GM13976 (cell line): Measurements from ENCODE around the gene IL13.
A peak's percentile ranks its signal among the peaks of the same experiment; 100 is the strongest.

ENCODE experiments used
- DNase-seq: peaks from one replicate; pipeline ENCODE4 v3.0.0; 2012; ENCODE audit warnings: low spot score
- in situ Hi-C: fragments of 300-500 bp; cut with MboI; formaldehyde crosslinking; loops from one replicate; pipeline ENCODE4 v1.12.0; 2022; ENCODE audit warnings: low sequenced_read_pairs, mixed read lengths, inconsistent platforms; ENCODE audit not compliant: unreplicated experiment
- TF ChIP-seq, protein P1 (sequence below): IDR thresholded peaks from 2 replicates; pipeline ENCODE4 v1.5.1; 2012; ENCODE audit warnings: borderline replicate concordance, mild to moderate bottlenecking; ENCODE audit not compliant: insufficient read depth; ENCODE audit errors: extremely low read depth, missing control alignments, control extremely low read depth

Gene IL13

DNA sequence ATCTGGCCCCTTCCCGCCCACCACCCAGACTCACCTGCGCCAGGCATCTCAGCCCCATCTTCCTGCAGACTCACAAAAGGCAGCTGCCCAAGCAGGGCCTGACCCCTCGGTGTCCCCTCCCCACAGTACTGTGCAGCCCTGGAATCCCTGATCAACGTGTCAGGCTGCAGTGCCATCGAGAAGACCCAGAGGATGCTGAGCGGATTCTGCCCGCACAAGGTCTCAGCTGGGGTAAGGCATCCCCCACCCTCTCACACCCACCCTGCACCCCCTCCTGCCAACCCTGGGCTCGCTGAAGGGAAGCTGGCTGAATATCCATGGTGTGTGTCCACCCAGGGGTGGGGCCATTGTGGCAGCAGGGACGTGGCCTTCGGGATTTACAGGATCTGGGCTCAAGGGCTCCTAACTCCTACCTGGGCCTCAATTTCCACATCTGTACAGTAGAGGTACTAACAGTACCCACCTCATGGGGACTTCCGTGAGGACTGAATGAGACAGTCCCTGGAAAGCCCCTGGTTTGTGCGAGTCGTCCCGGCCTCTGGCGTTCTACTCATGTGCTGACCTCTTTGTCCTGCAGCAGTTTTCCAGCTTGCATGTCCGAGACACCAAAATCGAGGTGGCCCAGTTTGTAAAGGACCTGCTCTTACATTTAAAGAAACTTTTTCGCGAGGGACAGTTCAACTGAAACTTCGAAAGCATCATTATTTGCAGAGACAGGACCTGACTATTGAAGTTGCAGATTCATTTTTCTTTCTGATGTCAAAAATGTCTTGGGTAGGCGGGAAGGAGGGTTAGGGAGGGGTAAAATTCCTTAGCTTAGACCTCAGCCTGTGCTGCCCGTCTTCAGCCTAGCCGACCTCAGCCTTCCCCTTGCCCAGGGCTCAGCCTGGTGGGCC lies 1.9 kb downstream of the IL13 start:
- DNase-seq: no peak
- TF ChIP-seq, protein P1, sequence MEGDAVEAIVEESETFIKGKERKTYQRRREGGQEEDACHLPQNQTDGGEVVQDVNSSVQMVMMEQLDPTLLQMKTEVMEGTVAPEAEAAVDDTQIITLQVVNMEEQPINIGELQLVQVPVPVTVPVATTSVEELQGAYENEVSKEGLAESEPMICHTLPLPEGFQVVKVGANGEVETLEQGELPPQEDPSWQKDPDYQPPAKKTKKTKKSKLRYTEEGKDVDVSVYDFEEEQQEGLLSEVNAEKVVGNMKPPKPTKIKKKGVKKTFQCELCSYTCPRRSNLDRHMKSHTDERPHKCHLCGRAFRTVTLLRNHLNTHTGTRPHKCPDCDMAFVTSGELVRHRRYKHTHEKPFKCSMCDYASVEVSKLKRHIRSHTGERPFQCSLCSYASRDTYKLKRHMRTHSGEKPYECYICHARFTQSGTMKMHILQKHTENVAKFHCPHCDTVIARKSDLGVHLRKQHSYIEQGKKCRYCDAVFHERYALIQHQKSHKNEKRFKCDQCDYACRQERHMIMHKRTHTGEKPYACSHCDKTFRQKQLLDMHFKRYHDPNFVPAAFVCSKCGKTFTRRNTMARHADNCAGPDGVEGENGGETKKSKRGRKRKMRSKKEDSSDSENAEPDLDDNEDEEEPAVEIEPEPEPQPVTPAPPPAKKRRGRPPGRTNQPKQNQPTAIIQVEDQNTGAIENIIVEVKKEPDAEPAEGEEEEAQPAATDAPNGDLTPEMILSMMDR: no peak
- in situ Hi-C loops: no loop called here

DNA sequence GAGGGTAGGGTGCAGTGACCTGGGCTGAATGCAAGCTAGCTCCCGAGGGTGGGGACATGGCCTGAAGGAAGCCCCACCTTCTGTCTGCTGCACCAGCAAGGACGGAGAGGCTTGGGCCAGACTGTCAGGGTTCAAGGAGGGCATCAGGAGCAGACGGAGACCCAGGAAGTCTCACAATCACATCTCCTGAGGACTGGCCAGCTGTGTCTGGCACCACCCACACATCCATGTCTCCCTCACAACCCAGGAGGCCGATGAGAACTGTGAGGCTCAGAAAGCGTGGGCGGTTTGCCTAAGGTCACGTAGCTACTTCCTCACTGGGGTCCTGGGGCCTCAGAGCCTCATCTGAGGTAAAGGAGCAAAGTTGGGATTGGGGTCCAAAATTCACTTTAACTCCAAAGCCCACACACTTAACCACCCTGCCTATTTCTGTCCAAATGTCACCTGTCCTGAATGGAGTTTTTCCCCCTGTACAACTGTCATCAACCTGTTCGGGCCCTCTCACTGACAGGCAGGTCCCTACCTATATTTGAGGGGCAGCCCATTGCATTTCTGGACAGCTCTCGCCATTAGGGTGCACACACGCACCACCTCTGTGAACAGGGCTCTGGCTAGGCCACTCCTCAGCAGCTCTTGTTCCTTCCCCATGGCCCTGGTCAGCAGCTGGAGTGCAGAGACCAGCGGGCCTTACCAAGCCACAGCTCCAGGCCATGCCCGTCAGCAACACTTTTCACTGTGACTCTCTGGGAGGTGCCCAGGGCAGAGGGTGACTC lies 3.4 kb downstream of the IL13 start:
- in situ Hi-C loops: no loop called here
- DNase-seq: peak; percentile 75
- TF ChIP-seq, protein P1: peak; percentile 17

DNA sequence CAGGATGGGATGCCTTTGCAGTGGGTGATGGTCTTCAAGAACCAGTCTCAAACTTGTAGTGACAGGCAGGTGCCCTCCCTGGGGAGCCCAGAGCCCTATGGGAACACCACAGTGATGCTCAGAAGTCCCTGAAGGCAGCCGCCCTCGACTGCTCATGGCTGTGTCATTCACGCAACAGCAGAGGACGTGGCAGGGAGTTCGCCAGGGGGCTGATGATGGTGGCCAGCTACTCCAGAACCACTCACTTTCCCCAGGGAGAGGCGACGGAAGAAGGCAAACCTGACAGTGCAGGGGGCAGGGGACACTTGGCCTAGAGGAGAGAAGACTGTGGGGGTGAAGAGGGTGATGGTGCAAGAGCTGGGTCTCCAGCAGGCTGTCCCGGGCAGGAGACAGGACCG lies 4.0 kb downstream of the IL13 start:
- TF ChIP-seq, protein P1: no peak
- DNase-seq: no peak
- in situ Hi-C loops: no loop called here

DNA sequence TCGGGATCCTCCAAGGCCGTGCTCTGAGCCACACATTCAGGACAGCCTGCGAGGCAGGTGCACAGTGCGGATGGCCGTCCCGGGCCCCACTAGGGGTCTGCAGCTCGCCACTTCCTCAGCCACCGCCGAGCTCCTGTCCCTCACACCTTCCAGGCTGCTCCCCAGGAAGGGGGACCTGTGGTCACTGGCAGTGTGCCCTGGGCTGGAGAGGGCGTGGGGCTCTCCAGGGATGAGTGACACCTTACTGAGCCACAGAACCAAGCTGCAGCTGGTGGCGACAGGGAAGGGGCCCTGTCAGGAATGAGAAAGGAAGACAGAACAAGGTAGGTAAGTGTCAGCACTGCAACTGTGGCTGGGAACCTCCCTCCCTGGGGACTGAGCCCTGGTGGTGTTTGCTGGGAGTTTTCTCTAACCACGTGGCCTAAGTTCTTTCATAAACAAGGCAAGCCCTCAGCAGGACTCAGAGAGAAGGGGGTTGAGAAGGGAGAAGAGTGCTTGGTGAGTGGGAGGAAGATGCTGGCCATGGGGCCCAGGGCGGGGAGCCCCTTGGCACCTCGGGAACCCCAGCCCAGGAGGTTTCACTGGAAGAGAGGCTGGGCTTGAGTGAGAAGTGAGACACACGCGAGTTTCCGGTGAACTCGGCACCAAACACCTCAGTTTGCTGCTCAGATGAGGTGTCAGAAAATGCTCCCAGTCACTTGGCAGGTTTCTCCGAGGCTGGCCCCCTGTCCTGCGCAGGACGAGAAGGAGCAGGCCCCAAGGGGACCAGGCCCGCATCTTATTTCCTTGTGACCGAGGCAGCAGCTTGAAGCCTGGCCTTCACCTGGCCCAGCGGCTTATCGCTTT lies 5.2 kb downstream of the IL13 start:
- peak; percentile 88 for DNase-seq
- in situ Hi-C loops: no loop called here
- TF ChIP-seq, protein P1: no peak

DNA sequence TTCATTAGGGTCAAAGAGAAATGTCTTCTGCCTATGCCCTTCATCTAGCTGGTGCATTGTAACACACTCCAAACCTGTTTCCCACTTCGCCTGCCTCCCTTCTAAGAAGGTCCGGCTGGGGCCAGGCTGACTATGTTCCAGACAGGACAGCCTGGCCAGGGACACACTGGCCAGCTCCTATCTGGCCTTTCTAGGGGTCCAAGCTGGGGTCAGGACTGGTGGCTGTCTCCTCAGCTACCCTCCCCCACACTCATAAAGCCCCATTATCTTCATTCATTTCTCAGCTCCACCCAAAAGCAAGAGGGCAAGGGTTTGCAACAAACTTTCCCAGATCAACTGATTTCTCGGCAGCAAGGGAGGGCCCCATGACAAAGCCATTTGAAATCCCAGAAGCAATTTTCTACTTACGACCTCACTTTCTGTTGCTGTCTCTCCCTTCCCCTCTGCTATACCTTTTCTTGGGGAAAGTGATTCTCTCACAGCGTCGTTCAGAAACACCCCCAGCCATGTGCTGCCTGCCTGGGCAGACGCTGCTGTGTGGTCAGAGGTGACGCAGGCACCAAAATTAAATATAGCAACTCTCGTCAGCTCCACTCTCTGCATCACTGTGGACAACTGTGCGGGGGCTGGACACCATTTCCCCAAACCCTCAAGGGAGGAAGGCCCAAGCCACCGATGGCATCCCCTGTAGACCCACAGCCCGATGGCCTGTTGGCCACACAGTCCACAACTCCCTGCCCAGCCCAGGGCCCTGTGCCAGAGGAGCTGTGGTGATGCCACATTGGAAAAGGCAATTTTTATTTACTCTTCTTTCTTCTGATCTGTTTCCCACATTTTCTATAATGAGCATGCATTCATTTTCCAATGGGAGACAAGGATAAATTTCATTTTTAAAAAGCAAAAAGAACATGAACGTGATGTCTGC lies 6.1 kb downstream of the IL13 start:
- DNase-seq: peak; percentile 91
- in situ Hi-C loops: no loop called here
- TF ChIP-seq, protein P1: no peak
